ENCODE data around the gene SAPCD1. TPM values are rescaled to one million over a fixed set of nuclear protein-coding genes. Genes with fewer than 3 reads are reported as not detected.

The SAPCD1 gene
- total RNA-seq, 1 experiment from 2014 or later: 3.2 TPM

GRCh38 chr6:31752739-31753319, 9.6 kb upstream of the SAPCD1 start:
- Histone ChIP-seq H2BK15ac (ENCODE audit: low read depth, low read length) (no peak overlapping the region), H3K23ac (ENCODE audit: insufficient read length, low read depth, low read length) (no peak overlapping the region), H3K56ac (ENCODE audit: insufficient read length, low read depth, low read length) (no peak overlapping the region), H2BK20ac (ENCODE audit: low read depth, low read length, poor library complexity, severe bottlenecking) (no peak overlapping the region), H3K27me3 (ENCODE audit: insufficient read depth, low read length) (no peaks in the 10 kb centered on the region), H4K91ac (ENCODE audit: insufficient read length, low read depth, low read length) (no peak overlapping the region), H2BK5ac (ENCODE audit: insufficient read length, low read length) (no peak overlapping the region), H3K79me1 (ENCODE audit: insufficient read depth, low read depth, low read length, poor library complexity, severe bottlenecking) (no peaks in the 10 kb centered on the region), H3T11ph (ENCODE audit: low read length) (no peak overlapping the region), H3K4ac (ENCODE audit: low read depth, low read length) (no peak overlapping the region), H2AFZ (ENCODE audit: low read length) (no peak overlapping the region), H4K8ac (replicated peaks; ENCODE audit: insufficient read length, low read depth, low read length) (no peak overlapping the region), H2BK120ac (ENCODE audit: low read depth, low read length, poor library complexity, severe bottlenecking) (no peak overlapping the region), H3K23me2 (ENCODE audit: insufficient read length, low read depth, low read length, poor library complexity, severe bottlenecking) (no peaks in the 10 kb centered on the region), H3K4me2 (ENCODE audit: insufficient read depth, insufficient read length, low read length) (no peak overlapping the region), H3K9me3 (ENCODE audit: control insufficient read depth, low read depth, low read length) (no peaks in the 10 kb centered on the region), H3K27ac (ENCODE audit: insufficient read length, low read depth, low read length) (no peak overlapping the region), H3K4me1 (ENCODE audit: insufficient read depth, low read length) (no peaks in the 10 kb centered on the region), H3K14ac (ENCODE audit: insufficient read depth, low read length) (no peak overlapping the region), H3K9ac (ENCODE audit: extremely low read depth, insufficient read length, low read length) (no peak overlapping the region), H3K18ac (ENCODE audit: insufficient read length, low read depth, low read length) (no peak overlapping the region), H2BK12ac (ENCODE audit: insufficient read length, low read depth, low read length) (no peak overlapping the region), H4K5ac (ENCODE audit: insufficient read length, low read depth, low read length) (no peak overlapping the region), H4K20me1 (ENCODE audit: control insufficient read depth, insufficient read depth, insufficient read length) (no peaks in the 10 kb centered on the region), H2AK5ac (ENCODE audit: insufficient read length, low read length) (no peak overlapping the region), H3K79me2 (ENCODE audit: insufficient read depth, low read length) (no peaks in the 10 kb centered on the region)
- peaks cover 3 to 12% (median 8%) of the 10 kb centered on the region in 3 experiments; a peak in 6 of 7 replicates for H3K36me3 Mint-ChIP-seq (ENCODE audit: insufficient read depth in 1 of 3, low read depth in 3 of 3)
- TF ChIP-seq, protein P1, sequence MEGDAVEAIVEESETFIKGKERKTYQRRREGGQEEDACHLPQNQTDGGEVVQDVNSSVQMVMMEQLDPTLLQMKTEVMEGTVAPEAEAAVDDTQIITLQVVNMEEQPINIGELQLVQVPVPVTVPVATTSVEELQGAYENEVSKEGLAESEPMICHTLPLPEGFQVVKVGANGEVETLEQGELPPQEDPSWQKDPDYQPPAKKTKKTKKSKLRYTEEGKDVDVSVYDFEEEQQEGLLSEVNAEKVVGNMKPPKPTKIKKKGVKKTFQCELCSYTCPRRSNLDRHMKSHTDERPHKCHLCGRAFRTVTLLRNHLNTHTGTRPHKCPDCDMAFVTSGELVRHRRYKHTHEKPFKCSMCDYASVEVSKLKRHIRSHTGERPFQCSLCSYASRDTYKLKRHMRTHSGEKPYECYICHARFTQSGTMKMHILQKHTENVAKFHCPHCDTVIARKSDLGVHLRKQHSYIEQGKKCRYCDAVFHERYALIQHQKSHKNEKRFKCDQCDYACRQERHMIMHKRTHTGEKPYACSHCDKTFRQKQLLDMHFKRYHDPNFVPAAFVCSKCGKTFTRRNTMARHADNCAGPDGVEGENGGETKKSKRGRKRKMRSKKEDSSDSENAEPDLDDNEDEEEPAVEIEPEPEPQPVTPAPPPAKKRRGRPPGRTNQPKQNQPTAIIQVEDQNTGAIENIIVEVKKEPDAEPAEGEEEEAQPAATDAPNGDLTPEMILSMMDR (conservative IDR thresholded peaks at IDR 0.05): no peak
- H3K4me3 Mint-ChIP-seq: no peak overlapping the region
- no peak for DNase-seq
- H3K27ac Mint-ChIP-seq: peak overlapping the region in 1 of 3 experiments; percentile 61; a peak in 2 of 7 replicates
- no peaks in the 10 kb centered on the region for H3K27me3 Mint-ChIP-seq (ENCODE audit: low read depth)
- no peaks in the 10 kb centered on the region for H3K9me3 Mint-ChIP-seq
- WGBS (ENCODE audit: extremely low coverage, insufficient read length, low lambda C conversion rate): no CpG with 5 or more reads among the region's 8 CpGs
- H3K4me1 Mint-ChIP-seq: no peaks in the 10 kb centered on the region
